WERI-Rb-1 (cell line): ENCODE results near the gene CXCL5.

Experiments
- DNase-seq: peaks from one replicate; pipeline ENCODE4 v3.0.0-alpha.2; 2020
- H3K27ac ChIP-seq: fragments of 250-450 bp; sonication (Bioruptor Pico); 2 replicates; pipeline ENCODE4 v1.5.1; 2020; ENCODE audit warnings: mild to moderate bottlenecking, moderate library complexity
- H3K27me3 ChIP-seq: fragments of 250-450 bp; sonication (Bioruptor Pico); 2 replicates; pipeline ENCODE4 v1.5.1; 2021; ENCODE audit warnings: mild to moderate bottlenecking, low read depth, moderate library complexity; ENCODE audit not compliant: insufficient read depth, severe bottlenecking
- H3K36me3 ChIP-seq: fragments of 250-450 bp; sonication (Bioruptor Pico); 2 replicates; pipeline ENCODE4 v1.5.1; 2020; ENCODE audit warnings: mild to moderate bottlenecking, moderate library complexity
- H3K4me3 ChIP-seq: 2 replicates; pipeline ENCODE4 v1.5.1; 2011; ENCODE audit warnings: low read depth, mild to moderate bottlenecking, control low read depth, low read length
- H3K9me3 ChIP-seq: fragments of 250-450 bp; sonication (Bioruptor Pico); 2 replicates; pipeline ENCODE4 v1.5.1; 2021; ENCODE audit warnings: mild to moderate bottlenecking, moderate library complexity; ENCODE audit not compliant: severe bottlenecking
- CTCF ChIP-seq: IDR thresholded peaks from 2 replicates; pipeline ENCODE4 v1.5.1; 2011; ENCODE audit warnings: low read depth, mild to moderate bottlenecking, control low read depth, inconsistent platforms, low read length

The CXCL5 gene

GRCh38 chr4:74005528-74005927 lies 7.1 kb upstream of the CXCL5 start:
- DNase-seq = no peak
- Histone ChIP-seq H3K27ac (no peak overlapping the region), H3K4me3 (no peak overlapping the region), H3K9me3 (no peaks in the 10 kb centered on the region), H3K27me3 (no peaks in the 10 kb centered on the region), H3K36me3 (no peaks in the 10 kb centered on the region)
- TF ChIP-seq CTCF = no peak

- no peak overlapping the region for H3K4me3 ChIP-seq
- H3K27me3 ChIP-seq = no peaks in the 10 kb centered on the region
- H3K36me3 ChIP-seq = no peaks in the 10 kb centered on the region
- H3K27ac ChIP-seq = no peak overlapping the region
- H3K9me3 ChIP-seq = no peaks in the 10 kb centered on the region
- TF ChIP-seq CTCF = no peak
- no peak for DNase-seq
Observed at GRCh38 chr4:74004668-74005067, 6.2 kb upstream of the CXCL5 start.

GRCh38 chr4:74000301-74000700 lies 1.8 kb upstream of the CXCL5 start:
- Histone ChIP-seq H3K27ac (no peak overlapping the region), H3K36me3 (no peaks in the 10 kb centered on the region), H3K9me3 (no peaks in the 10 kb centered on the region), H3K27me3 (no peaks in the 10 kb centered on the region), H3K4me3 (no peak overlapping the region)
- DNase-seq = no peak
- TF ChIP-seq CTCF = no peak

GRCh38 chr4:73992050-73992449 lies 6.4 kb downstream of the CXCL5 start:
- no peaks in the 10 kb centered on the region for H3K9me3 ChIP-seq
- DNase-seq = no peak
- no peaks in the 10 kb centered on the region for H3K27me3 ChIP-seq
- H3K4me3 ChIP-seq = no peak overlapping the region
- TF ChIP-seq CTCF = no peak
- no peaks in the 10 kb centered on the region for H3K36me3 ChIP-seq
- H3K27ac ChIP-seq = no peak overlapping the region

GRCh38 chr4:73991742-73992000 lies 6.8 kb downstream of the CXCL5 start:
- Histone ChIP-seq H3K9me3 (no peaks in the 10 kb centered on the region), H3K4me3 (no peak overlapping the region), H3K36me3 (no peaks in the 10 kb centered on the region), H3K27me3 (no peaks in the 10 kb centered on the region), H3K27ac (no peak overlapping the region)
- no peak for TF ChIP-seq CTCF
- DNase-seq = no peak

- DNase-seq = no peak
- H3K36me3 ChIP-seq = no peaks in the 10 kb centered on the region
- H3K9me3 ChIP-seq = no peaks in the 10 kb centered on the region
- H3K27me3 ChIP-seq = no peaks in the 10 kb centered on the region
- H3K4me3 ChIP-seq = no peak overlapping the region
- no peak for TF ChIP-seq CTCF
- H3K27ac ChIP-seq = no peak overlapping the region
Observed at GRCh38 chr4:73990988-73991741, 7.3 kb downstream of the CXCL5 start.
